Bladder microvascular endothelial cell (primary cell): ENCODE measurements around the gene CDT1. TPM values are rescaled to one million over a fixed set of nuclear protein-coding genes. Genes with fewer than 3 reads are reported as not detected.

Experiments
- total RNA-seq: library from RNA; depleted of rRNA; stranded (reverse); fragments of >200 nt; gene quantifications from 2 replicates; pipeline ENCODE4 v1.2.3, GENCODE V29; 2014

The CDT1 gene
- total RNA-seq: 8.5 and 10.4 TPM in 2 replicates

DNA sequence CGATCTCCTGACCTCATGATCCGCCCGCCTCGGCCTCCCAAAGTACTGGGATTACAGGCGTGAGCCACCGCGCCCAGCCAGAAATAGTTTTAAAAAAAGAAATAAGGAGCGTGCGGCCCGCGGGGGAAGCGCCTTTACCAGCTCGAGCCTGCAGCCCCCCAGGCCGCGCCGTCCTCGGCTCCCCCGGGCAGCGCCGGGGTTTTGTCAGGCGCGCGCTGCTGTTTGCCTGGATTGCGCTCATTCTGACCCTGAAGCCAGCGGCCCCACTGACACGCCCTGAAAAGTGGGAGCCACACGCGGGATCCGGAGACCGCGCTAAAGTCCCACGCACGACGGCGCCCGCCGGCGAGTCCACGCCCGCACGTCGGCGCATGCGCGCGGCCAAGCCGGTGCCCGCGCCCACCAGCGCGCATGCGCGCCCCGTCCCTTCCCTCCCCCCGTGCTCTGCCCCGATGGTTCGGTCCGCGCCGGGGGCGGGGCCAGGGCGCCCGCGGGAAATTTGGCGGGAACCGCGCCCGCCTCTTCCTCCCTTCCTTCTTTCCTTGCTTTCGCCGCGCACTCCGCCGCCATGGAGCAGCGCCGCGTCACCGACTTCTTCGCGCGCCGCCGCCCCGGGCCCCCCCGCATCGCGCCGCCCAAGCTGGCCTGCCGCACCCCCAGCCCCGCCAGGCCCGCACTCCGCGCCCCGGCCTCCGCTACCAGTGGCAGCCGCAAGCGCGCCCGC is at the start of gene CDT1:
Gene CDT1, plus strand, starts transcription at position 526 of the 724 bp plus-strand sequence. Its CDS starts 43 bp downstream, at position 569.

DNA sequence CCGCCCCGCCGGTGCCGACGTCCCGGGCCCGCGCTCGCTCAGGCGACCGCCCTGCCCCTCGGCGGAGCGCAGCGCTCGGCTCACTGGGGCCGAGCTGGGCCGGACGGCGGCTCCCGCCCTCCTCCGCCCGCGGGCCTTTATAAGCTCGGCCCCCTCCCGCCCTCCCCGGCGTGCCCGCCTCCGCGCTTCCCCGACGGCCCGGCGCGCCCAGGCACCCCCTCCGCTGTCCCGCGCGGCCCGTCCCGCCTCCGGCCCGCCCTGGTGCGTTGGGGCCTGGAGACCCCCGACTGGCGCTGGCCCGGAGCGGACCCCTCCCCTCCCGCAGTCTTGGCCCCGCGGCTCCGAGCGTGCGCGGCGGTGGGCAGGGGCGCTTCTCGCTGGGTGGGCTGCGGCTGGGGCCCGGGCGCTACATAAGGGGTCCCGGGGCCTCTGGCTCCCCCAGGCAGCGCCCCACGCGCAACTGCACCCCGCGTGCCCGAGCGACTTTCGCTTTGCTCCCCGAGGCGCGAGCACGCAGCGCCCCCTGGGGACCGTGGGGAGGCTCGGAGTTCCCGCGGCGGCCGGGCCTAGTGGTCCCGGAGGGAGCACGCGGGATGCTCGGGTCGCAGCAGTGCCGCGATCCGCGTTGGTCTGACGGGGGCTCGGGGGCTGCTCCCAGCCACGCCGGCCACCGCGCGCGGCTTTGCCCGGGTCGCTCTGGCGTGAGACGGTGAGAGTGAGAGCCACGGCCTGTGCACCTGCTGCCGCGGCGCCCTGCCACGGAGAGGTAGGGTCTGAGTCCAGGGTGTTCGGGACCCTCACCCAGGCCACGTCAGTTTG is 18.3 kb upstream of the CDT1 start, which contains the start of gene PIEZO1:
Gene PIEZO1, minus strand, starts transcription at position 115 of the 819 bp plus-strand sequence. CDS start 256 bp downstream, outside the sequence.

DNA sequence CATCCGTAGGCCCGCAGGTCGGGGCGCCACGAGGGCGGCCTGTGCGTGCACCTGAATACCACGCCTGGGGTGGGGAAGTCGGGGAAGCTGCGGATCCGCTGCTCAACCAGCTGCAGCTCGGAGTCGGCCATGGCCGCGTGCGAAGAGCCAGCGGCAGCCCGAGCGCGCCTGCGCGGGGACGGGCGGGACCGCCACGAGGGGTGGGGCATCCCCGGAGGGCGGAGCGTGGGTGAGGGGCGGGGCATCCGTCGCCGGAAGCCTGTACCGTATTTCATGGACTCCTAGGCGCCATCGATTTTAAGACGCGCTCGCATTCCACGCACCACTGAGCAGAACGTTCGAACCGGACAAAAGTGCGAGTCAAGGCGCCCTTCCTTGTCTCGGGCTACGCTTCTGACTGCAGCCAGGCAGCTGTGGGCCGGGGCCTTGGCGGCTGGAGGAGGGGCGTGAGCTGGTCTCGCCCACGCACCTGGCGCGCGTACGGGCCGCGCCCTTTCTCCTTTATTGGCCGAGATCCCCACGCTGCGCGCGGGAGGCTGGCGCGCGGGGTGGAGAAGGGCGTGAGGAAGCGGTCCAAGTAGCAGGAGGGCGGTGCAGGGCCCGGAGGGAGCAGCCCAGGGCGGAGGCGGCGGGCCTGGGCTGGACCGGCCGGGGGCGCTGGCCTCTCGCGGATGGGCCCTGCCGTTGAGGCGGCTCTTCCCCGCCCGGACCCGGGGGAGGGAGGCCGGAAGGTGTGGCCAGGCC is 8.4 kb downstream of the CDT1 start, which contains the start of gene APRT:
Gene APRT, minus strand, starts transcription at position 160 of the 744 bp plus-strand sequence. Its CDS starts 29 bp downstream, at position 131.

DNA sequence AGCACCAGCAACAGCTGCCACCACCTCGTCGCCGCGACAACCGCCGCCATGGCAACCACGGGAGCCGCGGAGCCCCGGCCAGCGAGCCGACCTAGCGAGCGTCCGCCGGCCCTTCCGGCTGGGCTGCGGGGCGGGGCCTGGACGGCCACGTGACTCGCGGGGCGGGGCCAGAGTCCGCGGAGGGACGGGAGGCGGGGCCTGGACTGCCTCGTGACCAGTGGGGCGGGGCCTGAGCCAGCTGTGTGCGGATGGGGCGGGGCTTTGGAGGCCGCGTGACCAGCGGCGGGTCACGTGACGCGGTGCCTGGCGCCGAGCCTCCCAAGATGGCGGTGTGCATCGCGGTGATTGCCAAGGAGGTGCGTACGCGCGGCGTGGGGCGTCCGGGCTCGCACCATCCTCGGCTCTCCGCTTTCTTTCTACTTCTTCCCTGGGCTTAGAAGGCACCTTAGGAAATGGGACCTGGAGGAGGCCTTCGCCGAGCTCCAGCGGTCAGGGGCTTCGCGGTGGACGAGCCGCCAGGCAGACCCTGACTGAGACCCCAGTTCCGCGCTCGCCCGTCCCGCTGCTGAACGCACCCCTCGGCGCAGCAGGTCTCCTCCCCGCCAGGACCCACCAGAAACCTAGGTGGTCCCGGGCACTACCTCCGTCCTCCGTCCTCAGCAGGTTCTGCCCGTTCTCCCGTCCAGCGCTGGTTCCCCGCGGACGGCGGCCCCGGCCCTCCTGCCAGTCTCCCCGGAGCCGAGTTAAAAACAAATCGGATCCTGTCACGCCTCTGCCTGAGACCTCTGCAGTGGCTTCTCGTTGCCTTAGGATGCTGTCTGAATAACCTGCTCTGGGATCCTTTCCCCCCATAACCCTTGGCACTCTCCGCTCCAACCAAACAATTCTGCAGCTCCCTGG is 53.5 kb downstream of the CDT1 start, which contains the start of the genes GALNS and TRAPPC2L:
Gene GALNS, minus strand, starts transcription at position 120 of the 900 bp plus-strand sequence. Its CDS starts 70 bp downstream, at position 50.
Gene TRAPPC2L, plus strand, starts transcription at position 300 of the 900 bp plus-strand sequence. Its CDS starts 24 bp downstream, at position 324.

Other genes with a start within 250 kb of the CDT1 start
- gene ZC3H18, start 233.4 kb upstream of the CDT1 start, total RNA-seq: 9.6 and 19.0 TPM in 2 replicates
- gene IL17C, start 165.2 kb upstream of the CDT1 start, total RNA-seq: not detected in 2 replicates
- gene CYBA, start 152.7 kb upstream of the CDT1 start, total RNA-seq: 123 and 249 TPM in 2 replicates
- gene MVD, start 140.7 kb upstream of the CDT1 start, total RNA-seq: 44.0 and 54.7 TPM in 2 replicates
- 0.16 TPM in 1 of 2 replicates, not detected in the other for gene SNAI3, start 117.3 kb upstream of the CDT1 start, total RNA-seq
- 10.5 and 11.9 TPM in 2 replicates for gene RNF166, start 97.4 kb upstream of the CDT1 start, total RNA-seq
- 11.3 and 11.9 TPM in 2 replicates for gene CTU2, start 97.3 kb upstream of the CDT1 start, total RNA-seq
- 280 and 993 TPM in 2 replicates for gene PIEZO1, start 18.6 kb upstream of the CDT1 start, total RNA-seq
- 89.9 and 96.5 TPM in 2 replicates for gene APRT, start 8.1 kb downstream of the CDT1 start, total RNA-seq
- 11.5 and 33.2 TPM in 2 replicates for gene GALNS, start 53.2 kb downstream of the CDT1 start, total RNA-seq
- 42.2 and 70.4 TPM in 2 replicates for gene TRAPPC2L, start 53.3 kb downstream of the CDT1 start, total RNA-seq
- not detected in 2 replicates for gene PABPN1L, start 62.9 kb downstream of the CDT1 start, total RNA-seq
- gene CBFA2T3, start 173.4 kb downstream of the CDT1 start, total RNA-seq: under 0.01 and 0.06 TPM in 2 replicates